H1 (cell line): ENCODE measurements around the gene ASMT. TPM values are rescaled to one million over a fixed set of nuclear protein-coding genes. Genes with fewer than 3 reads are reported as not detected.

ENCODE experiments used
- CREB1 ChIP-seq: IDR thresholded peaks from 2 replicates; pipeline ENCODE4 v1.6.1; 2012; ENCODE audit warnings: inconsistent platforms
- CTCF ChIP-seq, 3 experiments: IDR thresholded peaks; 1 replicate in 2 of 3; 2 replicates in 1 of 3; pipeline versions ENCODE4 v1.5.1 to v1.6.1; 2011; ENCODE audit warnings: low read length in 3 of 3, mild to moderate bottlenecking in 3 of 3, inconsistent platforms in 2 of 3, low read depth in 1 of 3, moderate library complexity in 1 of 3; ENCODE audit not compliant: insufficient read depth in 1 of 3; ENCODE audit errors: control extremely low read depth in 1 of 3
- E2F6 ChIP-seq: IDR thresholded peaks from 2 replicates; pipeline ENCODE4 v1.6.1; 2012; ENCODE audit warnings: inconsistent platforms
- RXRA ChIP-seq: IDR thresholded peaks from 2 replicates; pipeline ENCODE4 v1.6.1; 2011; ENCODE audit warnings: low read depth, mild to moderate bottlenecking, low read length, moderate library complexity; ENCODE audit not compliant: insufficient read depth
- SIN3A ChIP-seq, 2 experiments: IDR thresholded peaks in 1 of 2; conservative IDR thresholded peaks in 1 of 2; 2 replicates each; pipeline ENCODE4 v1.6.1; 2011 to 2012; ENCODE audit warnings: low read length in 2 of 2, improper control_type of control experiment in 1 of 2, low read depth in 1 of 2, mild to moderate bottlenecking in 1 of 2
- SUZ12 ChIP-seq: fragments of 200-600 bp; sonication (generic); IDR thresholded peaks from 2 replicates; pipeline ENCODE4 v1.6.1; 2012; ENCODE audit warnings: mild to moderate bottlenecking, inconsistent platforms, low read length, moderate library complexity, mixed read lengths
- USF2 ChIP-seq: IDR thresholded peaks from 2 replicates; pipeline ENCODE4 v1.6.1; 2011; ENCODE audit warnings: low read length, improper control_type of control experiment
- polyA plus RNA-seq, 7 experiments: library from polyadenylated mRNA; depleted of rRNA in 3 of 7; stranded (reverse) in 5 of 7; unstranded in 2 of 7; fragments of >200 nt in 5 of 7; fragments of 200-250 nt in 2 of 7; gene quantifications; 1 replicate in 5 of 7; 2 replicates in 1 of 7; 4 replicates in 1 of 7; pipeline versions ENCODE4 v1.2.1 to v1.2.3, GENCODE V29; 2011 to 2013; ENCODE audit warnings: missing spikeins in 2 of 7, mixed read lengths in 2 of 7
- total RNA-seq: library from RNA; stranded (reverse); fragmentation: NEBNext Ultra II Directional; extraction: Animal tissue kit (Norgen Biotek cat#: 25700); gene quantifications from 2 replicates; pipeline ENCODE4 v1.2.1, GENCODE V29; 2021

The ASMT gene
- total and polyA plus RNA-seq, 2 of the 8 experiments (the other 6 are each of a cell fraction or from before 2014, with no cell fraction given): 1.5 to 3.1 TPM

- TF ChIP-seq CTCF (IDR thresholded peaks at IDR 0.05; ENCODE audit: control extremely low read depth in 1 of 3, insufficient read depth in 1 of 3, low read depth in 1 of 3, low read length in 3 of 3): no peak
- TF ChIP-seq RXRA: no peak
- no peak for TF ChIP-seq SUZ12
- no peak for TF ChIP-seq E2F6
- TF ChIP-seq SIN3A (conservative IDR thresholded peaks at IDR 0.05 in 1 of 2, IDR thresholded peaks at IDR 0.05 in 1 of 2; ENCODE audit: low read depth in 1 of 2, low read length in 2 of 2): no peak
- no peak for TF ChIP-seq USF2
- TF ChIP-seq CREB1: no peak
Measured at GRCh38 chrX:1646009-1646408, 31.1 kb downstream of the ASMT start (continued).
